Mesendoderm (in vitro differentiated cells): ENCODE results near the gene SF3A1.

ENCODE experiments used
- DNase-seq: peaks from one replicate; pipeline ENCODE4 v3.0.0; 2013
- H2AK5ac ChIP-seq: 2 replicates; pipeline ENCODE4 v1.6.1; 2013; ENCODE audit warnings: low read length, inconsistent platforms
- H2BK120ac ChIP-seq: 2 replicates; pipeline ENCODE4 v1.6.1; 2013; ENCODE audit warnings: low read depth, mild to moderate bottlenecking, low read length, moderate library complexity, mixed read lengths
- H2BK15ac ChIP-seq: replicated peaks from 2 replicates; pipeline ENCODE4 v1.6.1; 2013; ENCODE audit warnings: low read depth, mild to moderate bottlenecking, moderate library complexity
- H2BK5ac ChIP-seq: 2 replicates; pipeline ENCODE4 v1.6.1; 2013; ENCODE audit warnings: low read length, inconsistent platforms
- H3K18ac ChIP-seq: 2 replicates; pipeline ENCODE4 v1.6.1; 2013; ENCODE audit warnings: mild to moderate bottlenecking, low read length, mixed read lengths
- H3K23ac ChIP-seq: one replicate; pipeline ENCODE4 v1.6.1; 2013; ENCODE audit warnings: low read length
- H3K27ac ChIP-seq: 2 replicates; pipeline ENCODE4 v1.5.1; 2013; ENCODE audit warnings: low read depth, mild to moderate bottlenecking, inconsistent platforms, low read length, moderate library complexity
- H3K27me3 ChIP-seq: 2 replicates; pipeline ENCODE4 v1.6.1; 2013; ENCODE audit warnings: low read length, control low read depth, mild to moderate bottlenecking, inconsistent platforms; ENCODE audit not compliant: insufficient read depth, poor library complexity
- H3K36me3 ChIP-seq: 2 replicates; pipeline ENCODE4 v1.6.1; 2013; ENCODE audit warnings: low read length, inconsistent platforms; ENCODE audit not compliant: control insufficient read depth, insufficient read depth
- H3K4ac ChIP-seq: one replicate; pipeline ENCODE4 v1.6.1; 2013; ENCODE audit warnings: low read depth, mild to moderate bottlenecking, low read length, moderate library complexity
- H3K4me1 ChIP-seq: 2 replicates; pipeline ENCODE4 v1.6.1; 2013; ENCODE audit warnings: low read depth, low read length, inconsistent platforms; ENCODE audit not compliant: control insufficient read depth
- H3K4me2 ChIP-seq: 2 replicates; pipeline ENCODE4 v1.6.1; 2013; ENCODE audit warnings: low read length
- H3K4me3 ChIP-seq: 2 replicates; pipeline ENCODE4 v1.5.1; 2013; ENCODE audit warnings: mild to moderate bottlenecking, low read length
- H3K56ac ChIP-seq: one replicate; pipeline ENCODE4 v1.6.1; 2013; ENCODE audit warnings: low read length
- H3K79me1 ChIP-seq: 2 replicates; pipeline ENCODE4 v1.6.1; 2013; ENCODE audit warnings: low read length, inconsistent platforms
- H3K79me2 ChIP-seq: 2 replicates; pipeline ENCODE4 v1.6.1; 2013; ENCODE audit warnings: mild to moderate bottlenecking, low read length; ENCODE audit not compliant: control insufficient read depth, insufficient read depth
- H3K9ac ChIP-seq: 2 replicates; pipeline ENCODE4 v1.6.1; 2013; ENCODE audit warnings: low read length, inconsistent platforms
- H4K5ac ChIP-seq: one replicate; pipeline ENCODE4 v1.6.1; 2013; ENCODE audit warnings: low read length
- H4K8ac ChIP-seq: one replicate; pipeline ENCODE4 v1.6.1; 2013; ENCODE audit warnings: low read depth, mild to moderate bottlenecking, control low read depth, low read length, moderate library complexity
- WGBS: extraction: QIAGEN DNeasy Blood & Tissue Kit; methylation state at CpG from one replicate; pipeline ENCODE4 v1.1.7; 2013; ENCODE audit warnings: low lambda C conversion rate, missing lambda C conversion rate; ENCODE audit not compliant: insufficient coverage; ENCODE audit errors: extremely low coverage; 5-methylcytosine and 5-hydroxymethylcytosine counted together

Gene SF3A1

GRCh38 chr22:30397656-30398635, 41.3 kb upstream of the SF3A1 start:
- H4K8ac ChIP-seq: no peak overlapping the region
- H2BK120ac ChIP-seq: no peak overlapping the region
- no peak overlapping the region for H3K4me3 ChIP-seq
- peak overlapping the region; percentile 89 for H3K56ac ChIP-seq
- DNase-seq: peak; percentile 72
- no peak overlapping the region for H3K18ac ChIP-seq
- no peak overlapping the region for H3K23ac ChIP-seq
- H3K4me1 ChIP-seq: peaks cover 9% of the 10 kb centered on the region
- no CpG with 5 or more reads among the region's 11 CpGs for WGBS
- H4K5ac ChIP-seq: no peak overlapping the region
- peak overlapping the region; percentile 51 for H2AK5ac ChIP-seq
- no peaks in the 10 kb centered on the region for H3K79me1 ChIP-seq
- no peak overlapping the region for H2BK15ac ChIP-seq
- no peak overlapping the region for H2BK5ac ChIP-seq
- no peak overlapping the region for H3K4ac ChIP-seq
- H3K9ac ChIP-seq: peak overlapping the region; percentile 67
- no peaks in the 10 kb centered on the region for H3K36me3 ChIP-seq
- H3K4me2 ChIP-seq: peak overlapping the region; percentile 50
- no peaks in the 10 kb centered on the region for H3K79me2 ChIP-seq
- H3K27me3 ChIP-seq: no peaks in the 10 kb centered on the region
- H3K27ac ChIP-seq: no peak overlapping the region

DNA sequence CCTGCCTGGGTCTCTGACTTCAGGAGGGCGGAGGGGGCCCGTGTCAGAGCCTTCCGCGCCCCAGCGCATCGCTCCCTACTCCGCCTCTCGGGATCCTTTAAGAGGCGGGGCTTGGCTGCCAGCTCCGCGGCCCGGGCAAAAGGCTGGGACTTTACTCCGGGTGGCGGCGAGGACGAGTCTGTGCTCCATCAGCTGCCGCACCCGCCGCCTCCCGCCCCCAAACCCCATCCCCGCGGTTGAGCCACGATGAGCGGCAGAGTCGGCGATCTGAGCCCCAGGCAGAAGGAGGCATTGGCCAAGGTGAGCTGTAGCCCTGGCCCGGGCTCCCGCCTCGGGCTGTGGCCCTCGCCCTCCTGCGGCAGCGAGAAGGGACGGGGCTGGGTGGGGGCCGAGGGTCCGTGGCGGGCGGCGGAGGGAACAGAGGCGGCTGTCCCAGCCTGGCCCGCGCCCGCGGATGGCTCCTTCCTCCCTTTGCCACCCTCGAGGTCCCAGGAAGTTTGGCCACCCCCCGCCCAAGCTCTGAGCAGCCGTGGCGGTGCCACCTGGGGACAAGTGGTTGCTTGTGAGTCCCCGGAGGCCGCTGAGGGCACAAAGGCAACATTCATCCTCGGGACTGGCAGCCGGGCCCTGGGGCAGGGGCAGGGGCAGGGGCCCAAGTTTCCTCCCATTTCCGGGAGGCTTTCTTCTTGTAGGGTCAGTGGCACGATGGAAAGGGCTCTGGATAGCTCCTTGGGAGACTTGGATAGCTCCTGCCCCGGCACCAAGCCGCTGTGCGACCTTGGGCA, 40.4 kb upstream of the SF3A1 start, which contains the start of gene SEC14L2:
Gene SEC14L2 (plus strand): TSS at position 148 of the 785 bp plus-strand sequence. CDS start 99 bp downstream, at position 247.
- H2AK5ac ChIP-seq: no peak within 1 kb of the TSS
- peak; percentile 45 for DNase-seq
- H4K8ac ChIP-seq: no peak within 1 kb of the TSS

DNA sequence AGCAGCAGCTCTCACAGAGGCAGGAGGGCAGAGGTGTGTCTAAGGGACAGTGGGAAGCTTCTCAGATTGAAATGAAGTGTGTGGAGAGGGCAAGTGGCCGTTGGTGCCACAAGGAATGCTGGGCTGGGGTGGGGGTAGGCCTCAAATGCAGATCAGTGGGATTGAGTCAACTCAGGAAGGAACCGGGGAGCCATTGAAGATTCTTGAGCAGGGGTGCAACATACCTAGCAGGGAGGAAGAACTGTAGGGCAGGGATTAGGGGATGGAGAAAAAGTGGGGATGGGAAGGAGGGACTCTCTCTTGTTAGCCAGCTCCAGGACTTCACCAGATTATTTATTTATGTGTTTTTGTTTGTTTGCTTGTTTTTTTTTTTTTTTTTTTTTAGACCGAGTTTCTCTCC, 37.2 kb upstream of the SF3A1 start:
- Histone ChIP-seq H3K4me1 (peaks cover 11% of the 10 kb centered on the region), H4K5ac (no peak overlapping the region), H3K27ac (no peak overlapping the region), H3K23ac (no peak overlapping the region), H3K36me3 (no peaks in the 10 kb centered on the region), H3K4me3 (no peak overlapping the region), H2AK5ac (no peak overlapping the region), H4K8ac (no peak overlapping the region), H3K56ac (no peak overlapping the region), H3K79me2 (no peaks in the 10 kb centered on the region), H3K18ac (no peak overlapping the region), H2BK5ac (no peak overlapping the region), H3K27me3 (no peaks in the 10 kb centered on the region), H3K4ac (no peak overlapping the region), H3K9ac (no peak overlapping the region), H3K79me1 (no peaks in the 10 kb centered on the region), H2BK15ac (no peak overlapping the region), H3K4me2 (no peak overlapping the region), H2BK120ac (no peak overlapping the region)
- no peak for DNase-seq
- WGBS: no CpG with 5 or more reads among the region's 3 CpGs

More for the DNA sequence above, 40.4 kb upstream of the SF3A1 start, which contains the start of gene SEC14L2:
- Histone ChIP-seq H3K9ac (peak within 1 kb of the TSS; percentile 67), H3K79me2 (no peaks in the 10 kb centered on the region), H3K4ac (no peak within 1 kb of the TSS), H3K4me1 (peaks cover 11% of the 10 kb centered on the region), H3K27ac (no peak within 1 kb of the TSS), H3K18ac (peak within 1 kb of the TSS; percentile 72), H3K56ac (peak within 1 kb of the TSS; percentile 89), H3K36me3 (no peaks in the 10 kb centered on the region), H3K23ac (no peak within 1 kb of the TSS), H2BK120ac (no peak within 1 kb of the TSS), H2BK5ac (no peak within 1 kb of the TSS), H2BK15ac (no peak within 1 kb of the TSS), H3K4me2 (peak within 1 kb of the TSS; percentile 76), H3K4me3 (peak within 1 kb of the TSS; percentile 48), H4K5ac (no peak within 1 kb of the TSS), H3K27me3 (no peaks in the 10 kb centered on the region), H3K79me1 (no peaks in the 10 kb centered on the region)
- WGBS: no CpG with 5 or more reads among the region's 56 CpGs

GRCh38 chr22:30393322-30393680, 36.6 kb upstream of the SF3A1 start:
- Histone ChIP-seq H4K5ac (no peak overlapping the region), H3K36me3 (no peaks in the 10 kb centered on the region), H3K4ac (no peak overlapping the region), H3K27me3 (no peaks in the 10 kb centered on the region), H3K79me2 (no peaks in the 10 kb centered on the region), H3K4me1 (peaks cover 9% of the 10 kb centered on the region), H3K18ac (no peak overlapping the region), H3K4me2 (no peak overlapping the region), H2BK120ac (no peak overlapping the region), H3K4me3 (no peak overlapping the region), H3K79me1 (no peaks in the 10 kb centered on the region), H3K9ac (no peak overlapping the region), H3K23ac (no peak overlapping the region), H3K56ac (peak overlapping the region; percentile 52), H3K27ac (no peak overlapping the region), H2BK5ac (no peak overlapping the region), H2AK5ac (peak overlapping the region; percentile 34), H2BK15ac (no peak overlapping the region), H4K8ac (no peak overlapping the region)
- no peak for DNase-seq
- no CpG with 5 or more reads among the region's 7 CpGs for WGBS

GRCh38 chr22:30392661-30393321, 36.1 kb upstream of the SF3A1 start:
- Histone ChIP-seq H3K18ac (peak overlapping the region; percentile 7), H3K79me2 (no peaks in the 10 kb centered on the region), H2AK5ac (no peak overlapping the region), H4K5ac (no peak overlapping the region), H3K27me3 (no peaks in the 10 kb centered on the region), H2BK15ac (no peak overlapping the region), H2BK120ac (no peak overlapping the region), H3K4me1 (peaks cover 5% of the 10 kb centered on the region), H3K27ac (no peak overlapping the region), H3K4me2 (no peak overlapping the region), H3K36me3 (no peaks in the 10 kb centered on the region), H2BK5ac (no peak overlapping the region), H4K8ac (no peak overlapping the region), H3K56ac (peak overlapping the region; percentile 52), H3K4ac (no peak overlapping the region), H3K79me1 (no peaks in the 10 kb centered on the region), H3K4me3 (no peak overlapping the region), H3K9ac (no peak overlapping the region), H3K23ac (no peak overlapping the region)
- peak; percentile 37 for DNase-seq
- WGBS: no CpG with 5 or more reads among the region's 9 CpGs
